NCI-H2171 treated with DMSO at 0.1 percent for 48 hours (cell line): Measurements from ENCODE around the gene CCDC39.

Source experiments
- DNase-seq: peaks from one replicate; lab custom pipeline; 2025; lab: John Stamatoyannopoulos, UW

The CCDC39 gene

DNA sequence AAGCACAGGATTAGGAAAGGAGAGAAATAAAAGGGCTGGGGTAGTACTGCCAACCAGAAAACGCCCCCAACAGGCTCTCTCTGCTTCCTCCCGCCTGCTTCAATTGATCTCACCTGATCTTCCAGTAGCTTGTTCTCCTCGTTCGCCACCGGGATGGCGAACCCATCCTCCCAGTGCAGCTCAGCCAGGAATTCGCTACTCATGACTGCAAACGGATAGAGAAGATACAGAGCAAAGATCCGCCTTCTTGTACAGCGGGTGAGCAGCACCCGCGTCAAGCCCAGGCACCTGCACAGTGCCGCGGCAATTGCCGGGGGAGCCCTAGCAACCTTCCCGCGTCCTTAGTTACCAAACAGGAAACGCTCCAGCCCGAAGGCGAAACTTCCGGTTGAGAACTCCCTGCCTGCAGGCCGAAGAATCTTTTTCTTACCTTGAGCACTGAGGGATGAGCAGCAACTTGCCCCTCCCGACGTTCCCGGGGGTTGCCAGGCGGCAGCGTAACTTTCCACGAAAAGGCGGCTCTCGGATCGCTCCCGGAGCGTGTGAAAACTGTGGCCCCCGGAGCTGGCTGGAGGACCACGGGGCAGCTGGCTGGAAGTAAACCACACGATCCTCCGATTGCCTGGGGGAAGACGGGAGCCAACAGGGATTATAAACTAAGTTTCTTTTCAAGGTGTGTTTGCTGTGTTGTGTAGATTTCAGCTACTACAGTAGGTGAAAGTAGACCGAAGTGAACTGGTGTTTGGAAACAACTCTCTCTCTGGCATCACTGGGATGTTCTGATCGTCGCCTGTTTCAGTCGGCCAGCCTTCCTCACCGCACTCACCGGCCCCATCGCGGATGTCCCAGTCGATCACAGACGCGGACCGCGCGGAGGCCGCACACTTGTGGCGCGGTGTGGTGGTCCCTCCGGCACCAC lies at the start of gene CCDC39:
TSS of gene CCDC39 (minus strand) at position 312 of the 919 bp plus-strand sequence. CDS start at position 203, 109 bp downstream.
- DNase-seq = peak; percentile 82

- no peak for DNase-seq
These were observed 40.7 kb upstream of the CCDC39 start for GRCh38 chr3:180720012-180720411.

- DNase-seq = no peak
These were observed 28.6 kb upstream of the CCDC39 start for GRCh38 chr3:180707896-180708295.

GRCh38 chr3:180705619-180706018 lies 26.3 kb upstream of the CCDC39 start:
- DNase-seq = no peak

GRCh38 chr3:180704532-180704931 lies 25.2 kb upstream of the CCDC39 start:
- no peak for DNase-seq

GRCh38 chr3:180700941-180701340 lies 21.7 kb upstream of the CCDC39 start:
- no peak for DNase-seq

GRCh38 chr3:180698760-180699270 lies 19.5 kb upstream of the CCDC39 start:
- DNase-seq = no peak

DNA sequence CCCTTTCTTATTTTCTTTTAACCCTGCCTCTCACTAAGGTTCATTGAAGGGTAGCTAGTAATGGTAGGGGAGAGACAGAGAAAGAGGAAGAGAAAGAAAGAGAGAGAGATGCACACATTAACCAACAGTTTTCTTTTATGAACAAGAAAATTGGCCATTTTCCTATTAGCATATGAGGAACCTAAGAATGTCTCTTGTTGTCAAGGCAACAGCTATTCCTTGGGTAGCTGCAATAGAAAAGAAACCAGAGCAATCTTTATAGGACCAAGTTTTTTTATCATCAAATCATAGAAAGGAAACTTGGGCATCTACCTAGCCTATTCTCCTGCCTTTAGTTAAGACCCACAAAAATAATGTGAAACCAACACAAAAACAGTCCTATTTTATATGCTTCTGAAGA lies 15.0 kb upstream of the CCDC39 start:
- no peak for DNase-seq

DNA sequence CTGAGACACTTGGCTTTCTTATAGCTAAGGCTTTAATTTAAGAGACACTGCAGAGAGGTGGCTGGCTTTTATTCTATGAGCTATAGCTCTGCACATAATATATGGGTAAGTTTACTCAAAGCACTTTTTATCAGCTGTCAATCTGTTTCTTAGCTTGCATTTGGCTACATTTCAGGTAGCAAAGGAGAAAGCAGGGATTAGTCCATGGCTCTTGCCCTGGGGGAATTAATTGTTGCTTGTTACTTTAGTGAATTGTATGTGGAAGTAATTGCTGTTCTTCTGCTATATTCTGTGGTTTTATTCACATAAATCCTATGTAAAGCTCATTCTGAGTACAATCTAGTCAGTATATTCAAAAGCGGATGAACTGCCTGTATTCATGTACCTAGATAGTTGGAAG lies 14.4 kb upstream of the CCDC39 start:
- DNase-seq = no peak

DNA sequence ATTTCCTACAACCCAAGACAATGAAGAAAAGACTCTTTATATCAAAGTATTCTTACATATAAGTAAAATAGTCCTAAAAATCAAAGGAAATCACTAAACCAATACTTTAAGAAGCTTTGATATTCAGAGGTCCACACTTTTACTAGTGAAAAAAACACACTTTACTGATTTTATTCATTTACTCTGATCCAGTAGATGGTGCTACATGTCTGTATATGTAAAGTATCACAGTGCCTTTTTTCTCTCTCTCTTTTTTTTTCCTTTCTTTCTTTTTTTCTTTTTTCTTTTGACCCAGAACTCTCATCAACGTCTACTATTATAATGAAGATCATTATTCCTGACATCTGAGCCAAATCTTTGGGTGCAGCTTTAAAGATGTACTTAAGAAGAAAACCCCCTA lies 10.8 kb upstream of the CCDC39 start:
- DNase-seq = no peak

DNA sequence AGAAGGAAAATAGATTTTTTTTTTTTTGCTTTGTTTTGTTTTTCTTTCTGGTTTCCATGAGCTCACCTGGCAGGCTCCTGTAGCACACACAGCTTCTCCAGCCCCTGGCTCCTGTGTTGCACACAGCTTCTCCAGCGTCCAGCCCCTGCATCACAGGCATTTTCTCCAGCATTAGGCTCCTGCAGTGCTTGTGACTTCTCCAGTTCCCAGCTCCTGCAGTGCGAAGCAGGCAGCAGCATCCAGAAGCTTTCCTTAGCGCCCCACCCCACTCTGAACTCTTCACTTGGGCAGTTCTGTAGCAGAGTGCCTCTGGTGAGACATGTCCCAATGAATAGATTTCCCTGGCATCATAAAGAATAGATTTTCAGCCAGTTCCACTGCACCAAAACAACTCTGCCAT lies 5.5 kb upstream of the CCDC39 start:
- DNase-seq = no peak

DNA sequence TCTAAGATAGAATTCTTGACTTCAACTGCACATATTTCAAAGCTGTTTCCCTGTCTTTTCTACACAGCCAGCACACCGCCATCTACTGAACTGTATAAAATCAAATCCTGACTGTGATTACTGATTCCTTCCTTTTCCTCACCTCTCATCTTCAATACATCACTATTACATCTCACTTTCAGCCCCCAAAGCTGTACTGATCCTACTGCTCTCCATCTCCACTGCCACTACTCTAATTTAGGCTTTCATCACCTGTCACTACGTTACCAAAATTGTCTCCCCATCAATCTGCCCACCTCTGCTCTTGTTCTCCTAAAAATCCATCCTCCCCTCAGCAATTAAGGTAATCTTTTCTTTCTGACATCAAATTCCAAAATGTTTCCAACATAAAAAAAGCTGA lies 4.5 kb upstream of the CCDC39 start:
- no peak for DNase-seq

DNA sequence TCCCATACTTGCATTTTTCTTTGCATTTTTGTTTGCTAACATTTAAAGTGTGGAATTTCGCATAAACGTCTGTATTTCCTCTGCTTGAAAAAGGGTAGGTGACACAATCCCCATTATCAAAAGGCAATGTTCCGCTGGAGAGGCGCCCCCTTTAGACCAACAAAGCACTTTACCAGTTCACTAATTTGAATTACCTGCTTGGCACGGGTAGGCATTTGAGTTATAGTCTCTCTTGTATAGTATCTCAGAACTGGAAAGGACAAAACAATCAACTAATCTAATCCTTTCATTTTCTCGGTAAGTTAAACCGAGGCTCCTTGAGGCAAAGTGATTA lies 775 bp upstream of the CCDC39 start:
- peak; percentile 68 for DNase-seq

GRCh38 chr3:180678231-180678630 lies 1.1 kb downstream of the CCDC39 start:
- no peak for DNase-seq

DNA sequence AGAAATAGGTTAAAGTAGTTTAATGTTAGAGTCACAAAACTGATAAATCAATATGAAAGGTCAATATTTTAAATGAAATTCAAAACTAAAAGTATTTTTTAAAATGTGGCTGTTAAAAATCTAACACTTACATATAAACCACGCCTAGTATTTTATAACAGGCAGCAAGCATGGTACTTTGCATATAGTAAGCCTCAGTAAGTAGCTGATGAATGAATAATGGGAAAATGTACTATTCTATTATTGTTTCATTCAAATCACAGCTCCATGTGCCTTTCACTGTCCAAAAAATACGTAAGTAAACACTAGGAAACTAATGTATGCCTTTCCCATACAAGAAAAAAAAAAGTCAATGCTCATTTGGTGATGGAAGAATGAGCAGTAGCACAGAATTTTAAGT lies 17.8 kb downstream of the CCDC39 start:
- no peak for DNase-seq

DNA sequence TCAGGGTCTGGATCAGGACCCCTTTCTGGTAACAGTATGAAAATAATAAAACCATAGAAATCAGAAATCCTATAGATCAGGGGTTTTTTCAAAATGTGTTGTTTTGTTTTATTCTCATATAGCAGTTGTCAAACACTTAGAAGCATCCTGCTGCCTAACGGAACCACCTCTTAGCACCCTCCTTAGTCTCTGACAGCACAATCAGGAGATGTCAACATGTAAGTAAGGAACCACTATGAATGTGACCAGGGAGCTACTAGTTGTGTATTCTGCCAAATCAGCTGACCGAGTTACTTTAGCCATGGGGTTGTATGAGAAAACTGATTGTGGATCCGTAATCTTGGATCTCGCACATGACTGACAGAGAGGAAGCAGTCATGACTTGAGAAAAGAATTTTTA lies 22.2 kb downstream of the CCDC39 start:
- no peak for DNase-seq

DNA sequence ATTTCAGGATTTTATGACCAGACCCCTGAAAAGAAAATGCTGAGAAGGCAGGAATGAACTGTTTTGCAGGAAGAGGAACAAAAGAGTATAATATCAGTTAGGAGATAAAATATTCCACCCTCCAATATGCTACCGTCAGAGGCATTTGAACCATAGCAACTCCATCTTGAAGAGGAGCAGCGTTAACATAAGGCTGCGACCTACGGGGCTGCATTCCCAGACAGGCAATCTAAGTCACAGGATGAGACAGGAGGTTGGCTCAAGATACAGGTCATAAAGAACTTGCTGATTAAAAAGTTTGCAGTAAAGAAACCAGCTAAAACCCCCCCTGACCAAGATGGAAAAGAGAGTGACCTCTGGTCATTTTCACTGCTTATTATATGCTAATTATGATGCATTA lies 22.9 kb downstream of the CCDC39 start:
- no peak for DNase-seq

- no peak for DNase-seq
These were observed 33.0 kb downstream of the CCDC39 start for GRCh38 chr3:180646187-180646790.

DNA sequence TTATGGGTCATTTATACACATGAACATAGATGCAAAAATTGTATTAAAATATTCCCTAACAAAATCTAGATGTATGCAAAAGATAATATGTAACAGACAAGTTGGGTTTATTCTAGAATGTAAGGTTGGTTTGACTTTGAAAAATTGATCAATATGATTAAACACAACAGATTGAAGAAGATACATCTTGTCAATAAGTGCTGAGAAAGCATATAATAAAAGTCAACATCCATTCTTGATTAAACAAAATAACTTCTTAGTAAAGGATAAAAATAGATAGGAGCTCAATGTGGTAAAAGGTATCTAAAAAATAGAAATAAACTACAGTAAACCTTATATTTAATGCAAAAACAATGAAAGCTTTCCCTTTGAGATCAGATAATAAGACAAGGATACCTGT lies 38.3 kb downstream of the CCDC39 start:
- DNase-seq = no peak

- no peak for DNase-seq
These were observed 45.6 kb downstream of the CCDC39 start for GRCh38 chr3:180633722-180634121.

GRCh38 chr3:180631317-180631716 lies 48.0 kb downstream of the CCDC39 start:
- DNase-seq = no peak

DNA sequence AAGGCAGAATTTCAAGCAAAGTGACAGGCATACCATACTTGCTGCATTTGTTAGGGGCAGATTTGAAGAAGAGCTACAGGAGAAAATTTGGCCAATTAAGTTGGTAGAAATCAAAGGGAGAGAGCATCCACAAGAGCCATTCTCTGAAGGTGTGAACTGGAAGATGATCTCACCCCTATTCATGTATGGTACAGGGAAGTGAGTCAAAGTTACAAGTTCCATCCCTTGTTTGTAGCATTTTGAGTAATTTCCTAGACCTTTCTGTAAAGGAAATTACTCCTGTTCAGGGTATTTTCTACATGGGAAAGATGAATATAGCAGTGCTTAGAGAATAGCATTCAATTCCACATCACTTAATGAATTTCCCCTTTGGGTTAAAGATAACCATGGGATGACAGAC lies 48.9 kb downstream of the CCDC39 start:
- no peak for DNase-seq

GRCh38 chr3:180626844-180627243 lies 52.4 kb downstream of the CCDC39 start:
- no peak for DNase-seq
